ENCODE measurements around the gene LIME1. TPM values are rescaled to one million over a fixed set of nuclear protein-coding genes. Genes with fewer than 3 reads are reported as not detected.

Gene LIME1
- total and polyA plus RNA-seq, 9 of the 15 experiments (the other 6 are each of a cell fraction or from before 2014, with no cell fraction given): 0.11 to 17.1 (median 2.8) TPM; not detected in 2

GRCh38 chr20:63772781-63773518 is 36.5 kb downstream of the LIME1 start (continued):
- TF ChIP-seq ZSCAN29 (IDR thresholded peaks at IDR 0.05) (no peak), PURB (CRISPR knock-in tag; IDR thresholded peaks at IDR 0.05; ENCODE audit: low read depth) (no peak), HES1 (IDR thresholded peaks at IDR 0.05; ENCODE audit: low read depth) (no peak), ATF3 (IDR thresholded peaks at IDR 0.05) (peak; percentile 92), ATF3 (CRISPR knock-in tag; conservative IDR thresholded peaks at IDR 0.05) (no peak), ATF7 (IDR thresholded peaks at IDR 0.05) (peak; percentile 52), ADNP (tag; IDR thresholded peaks at IDR 0.05) (no peak), NCOA4 (IDR thresholded peaks at IDR 0.05; ENCODE audit: partially characterized antibody) (no peak), HMG20A (CRISPR knock-in tag; conservative IDR thresholded peaks at IDR 0.05) (no peak), ZNF23 (CRISPR knock-in tag; IDR thresholded peaks at IDR 0.05) (no peak), ZNF431 (CRISPR knock-in tag; IDR thresholded peaks at IDR 0.05) (no peak), TEAD2 (tag; IDR thresholded peaks at IDR 0.05) (no peak), ILK (tag; IDR thresholded peaks at IDR 0.05; ENCODE audit: borderline replicate concordance, low read depth) (no peak), USF2 (CRISPR knock-in tag; IDR thresholded peaks at IDR 0.05) (0 out of 2 replicates have a peak, but pooled peaks have one; percentile 18), DMBX1 (CRISPR knock-in tag; IDR thresholded peaks at IDR 0.05; ENCODE audit: borderline replicate concordance) (peak; percentile 23; the same call in 1 of the 2 replicates), ERF (CRISPR knock-in tag; IDR thresholded peaks at IDR 0.05) (no peak), ZBTB8A (IDR thresholded peaks at IDR 0.05; ENCODE audit: partially characterized antibody) (no peak)
